Right renal pelvis (tissue), 4 donors: ENCODE data around the gene SPI1. TPM values are rescaled to one million over a fixed set of nuclear protein-coding genes. Genes with fewer than 3 reads are reported as not detected.
A peak's percentile ranks its signal among the peaks of the same experiment; 100 is the strongest.

ENCODE experiments used
- DNase-seq, 4 donors: peaks; one replicate each; pipeline ENCODE4 v3.0.0-alpha.2; 2013; ENCODE audit warnings: low read depth in 4 of 4, low spot score in 3 of 4, missing footprints in 1 of 4
- polyA plus RNA-seq, 4 donors: library from polyadenylated mRNA; unstranded; fragments of 120-200 nt; gene quantifications; one replicate each; pipeline ENCODE4 v1.2.1, GENCODE V29; 2013; ENCODE audit not compliant: insufficient read length in 4 of 4

The SPI1 gene
- polyA plus RNA-seq, 4 donors, result 2.7 to 3.7 (median 3.4) TPM

- no peak for DNase-seq
Observed at GRCh38 chr11:47389577-47390421, 11.5 kb upstream of the SPI1 start.

DNA sequence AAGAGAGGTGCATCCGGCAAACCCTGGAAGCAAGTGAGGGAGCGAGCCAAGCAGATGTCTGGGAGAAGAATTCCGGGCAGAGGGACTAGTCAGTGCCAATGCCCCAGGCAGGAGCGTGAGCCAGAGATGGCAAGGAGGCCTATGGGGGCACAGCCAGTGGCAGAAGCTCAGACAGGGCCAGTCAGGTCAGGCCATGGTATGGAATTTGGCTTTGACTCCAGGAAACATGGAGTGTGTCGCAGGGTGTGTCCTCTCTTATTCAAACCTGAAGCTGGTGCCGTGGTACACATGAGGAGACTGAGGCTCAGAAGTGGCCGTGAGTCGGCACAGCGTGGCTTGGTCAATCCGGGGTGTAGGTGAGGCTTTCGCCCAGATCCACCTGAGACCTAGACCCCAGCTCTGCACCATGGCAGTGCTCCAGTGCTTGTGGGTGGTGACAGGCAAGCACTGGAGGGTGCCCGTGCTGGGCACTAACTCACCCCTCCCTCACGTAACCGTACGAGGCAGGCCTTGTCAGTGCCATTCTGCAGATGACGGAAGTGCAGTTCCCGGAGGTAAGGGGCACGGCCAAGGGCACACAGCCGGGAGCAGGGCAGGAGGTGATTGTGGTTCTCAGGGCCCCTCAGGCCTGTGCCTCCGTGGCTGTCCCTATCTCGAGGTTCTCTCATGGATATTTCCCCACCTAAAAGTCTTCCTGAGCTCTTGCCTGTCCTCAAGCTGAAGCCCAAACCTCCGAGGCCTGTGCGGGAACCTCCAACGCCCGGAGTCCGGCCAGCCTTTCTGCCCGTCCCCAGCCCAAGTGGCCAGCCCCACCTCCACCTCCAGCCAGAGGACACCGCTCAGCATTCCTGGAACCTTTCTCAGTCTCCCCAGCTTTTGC lies 10.6 kb upstream of the SPI1 start:
- no peak for DNase-seq

DNA sequence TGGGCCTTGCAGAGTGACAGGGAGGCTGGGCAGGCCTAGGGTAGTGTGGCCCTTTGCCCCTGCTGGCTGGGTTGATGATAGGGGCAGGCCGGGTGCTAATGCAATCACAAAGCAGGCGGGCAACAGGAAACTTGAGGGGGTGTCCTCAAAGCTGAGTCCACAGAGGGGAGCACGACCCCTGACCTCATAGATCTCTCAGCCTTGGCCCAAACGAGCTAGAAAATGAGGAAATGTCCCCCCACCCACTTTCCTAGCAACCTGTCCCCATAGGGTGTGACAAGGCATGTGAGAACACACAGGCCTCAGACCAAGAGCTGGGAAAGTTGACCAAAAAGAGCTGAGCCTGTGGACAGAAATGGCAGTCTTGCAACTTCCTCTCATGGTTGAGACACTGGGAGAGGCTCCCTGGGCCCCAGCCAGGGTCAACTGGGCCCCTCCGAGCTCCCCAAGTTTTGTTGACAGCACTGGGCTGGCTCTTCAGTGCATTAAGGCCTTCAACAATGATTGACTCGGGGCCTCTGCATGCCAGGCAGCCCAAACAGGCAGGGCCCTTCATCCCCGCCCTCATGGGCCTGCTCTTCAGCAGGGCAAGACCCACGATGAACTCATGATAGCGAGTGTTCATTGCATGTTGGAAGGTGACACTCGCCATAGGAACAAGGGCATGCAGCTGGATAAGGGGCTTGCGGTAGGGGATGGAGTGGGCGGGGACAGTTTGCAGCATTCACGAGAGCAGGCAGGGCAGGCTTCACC lies 9.8 kb upstream of the SPI1 start:
- no peak for DNase-seq

DNA sequence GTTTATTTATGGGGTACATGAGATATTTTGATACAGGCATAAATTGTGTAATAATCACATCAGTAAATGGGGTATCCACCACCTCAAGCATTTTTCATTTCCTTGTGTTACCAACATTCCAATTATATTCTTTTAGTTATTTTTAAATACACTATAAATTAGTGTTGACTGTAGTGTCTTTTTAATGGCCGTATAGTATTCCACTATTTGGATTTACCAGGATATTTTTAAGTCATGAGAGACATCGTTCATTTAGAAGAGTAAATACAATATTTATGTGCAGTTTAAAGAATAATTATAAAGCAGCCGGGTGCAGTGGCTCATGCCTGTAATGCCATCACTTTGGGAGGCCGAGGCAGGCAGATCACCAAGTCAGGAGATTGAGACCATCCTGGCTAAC lies 6.2 kb upstream of the SPI1 start:
- no peak for DNase-seq

DNA sequence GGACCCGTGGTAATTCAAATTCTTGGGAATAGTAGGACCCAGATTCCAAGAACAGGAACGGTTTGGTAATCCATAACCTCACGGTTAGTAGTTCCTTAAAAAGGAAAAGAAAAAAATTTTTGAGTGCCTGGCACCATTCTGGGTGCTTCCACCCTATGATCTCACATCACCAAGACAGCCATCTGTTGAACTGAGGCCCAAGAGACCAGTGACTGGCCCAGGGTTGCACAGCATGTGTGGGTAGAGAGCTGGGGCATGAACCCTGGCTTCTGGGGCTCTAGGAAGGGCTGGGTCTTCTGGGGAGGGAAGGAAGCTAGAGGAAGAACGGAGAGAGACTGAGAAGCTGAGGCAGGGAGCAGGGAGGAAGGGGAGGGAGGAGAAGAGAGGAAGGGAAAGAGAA lies 4.7 kb upstream of the SPI1 start:
- DNase-seq, result no peak

DNA sequence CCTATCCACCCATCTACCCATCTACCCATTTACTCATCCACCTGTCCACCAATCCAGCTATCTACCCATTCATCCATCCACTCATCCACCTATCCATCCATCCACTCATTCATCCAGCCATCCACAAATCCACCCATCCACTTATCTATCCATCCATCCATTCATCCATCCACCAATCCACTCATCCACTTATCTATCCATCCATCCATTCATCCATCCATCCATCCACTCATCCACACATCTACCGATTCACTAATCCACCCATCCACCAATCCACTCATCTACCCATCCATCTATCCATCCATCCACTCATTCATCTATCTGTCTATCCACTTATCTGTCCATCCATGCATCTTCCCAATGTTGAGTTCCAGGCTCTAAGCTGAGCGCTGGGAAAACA lies 1.7 kb upstream of the SPI1 start:
- DNase-seq, result no peak

GRCh38 chr11:47379317-47379716 lies 970 bp upstream of the SPI1 start:
- no peak for DNase-seq

DNA sequence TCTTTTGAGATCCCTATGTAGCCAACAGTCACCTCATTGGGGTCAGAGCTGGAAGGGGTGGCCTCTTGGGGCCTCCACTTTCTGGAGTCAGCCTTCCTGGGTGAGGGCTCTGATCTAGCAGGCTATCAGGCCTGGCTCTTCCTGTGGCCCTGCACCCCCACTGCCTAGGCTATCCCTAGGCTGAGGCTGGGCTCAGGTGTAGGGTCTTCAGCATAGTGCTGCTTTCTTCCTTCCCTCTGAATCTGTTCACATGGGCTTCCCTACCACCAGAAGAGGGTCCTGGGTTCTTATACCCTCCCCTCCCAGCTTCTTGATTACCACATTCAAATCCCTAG lies 456 bp upstream of the SPI1 start:
- DNase-seq, result no peak

DNA sequence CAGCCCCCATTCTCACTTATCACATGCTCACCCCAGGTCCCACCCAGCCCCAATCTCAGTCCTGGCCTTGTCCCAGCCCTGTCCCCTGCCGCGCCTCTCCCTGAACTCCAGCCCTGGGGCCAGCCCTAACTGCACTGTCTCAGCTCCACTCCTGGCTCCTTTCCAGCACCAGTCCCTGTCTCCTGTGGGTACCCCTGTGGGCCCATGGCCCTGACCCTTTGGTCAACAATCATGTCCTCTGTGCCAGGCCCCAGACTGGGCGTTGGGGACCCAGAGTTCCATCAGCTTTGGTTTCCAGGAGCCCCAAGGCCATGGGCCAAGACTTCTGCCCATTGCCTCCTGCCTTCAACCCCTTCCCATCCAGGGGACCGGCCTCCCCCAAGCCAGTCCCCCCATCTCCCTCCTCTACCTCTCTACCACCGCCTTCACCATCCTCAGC lies 757 bp downstream of the SPI1 start:
- DNase-seq, result no peak

DNA sequence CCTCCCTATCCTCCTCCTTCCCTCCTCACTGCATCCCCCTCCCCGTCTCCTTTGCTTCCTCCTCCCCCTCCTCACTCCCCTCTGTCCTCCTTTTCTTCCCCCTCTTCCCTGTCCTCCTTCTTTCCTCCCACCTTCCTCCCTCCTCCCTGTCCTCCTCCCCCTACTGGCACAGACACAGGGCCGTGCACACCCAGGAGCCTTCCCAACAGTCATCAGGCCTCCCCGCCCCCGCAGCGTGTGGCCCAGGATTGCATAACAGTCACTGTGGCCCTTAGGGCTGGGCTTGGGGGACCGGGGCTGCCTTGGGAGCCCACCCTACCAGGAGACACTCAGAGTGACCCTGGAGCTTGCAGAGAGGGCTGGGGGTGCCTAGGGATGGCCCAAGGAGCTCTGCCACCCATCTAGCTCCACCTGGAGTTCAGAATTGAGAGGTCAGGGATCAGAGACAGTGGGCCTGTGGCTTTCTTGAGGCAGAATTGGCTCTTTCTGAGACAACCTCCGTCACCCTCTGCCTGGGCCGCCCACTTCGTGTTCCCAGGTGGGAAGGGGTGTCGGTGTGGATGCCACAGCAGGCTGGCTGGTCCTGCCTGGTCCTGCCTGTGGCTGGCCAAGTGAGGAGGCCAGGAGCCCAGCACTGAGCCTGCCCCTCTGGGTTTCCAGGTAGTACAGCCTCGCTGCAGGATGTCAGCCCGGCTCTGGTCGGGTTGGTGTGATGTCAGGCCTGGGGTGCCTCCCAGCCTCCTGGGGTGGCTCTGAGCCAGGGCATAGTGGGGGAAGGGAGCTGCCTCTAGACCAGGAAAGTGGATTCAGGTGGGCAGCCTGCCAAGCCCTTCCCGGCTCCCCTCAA lies 1.6 kb downstream of the SPI1 start:
- no peak for DNase-seq

DNA sequence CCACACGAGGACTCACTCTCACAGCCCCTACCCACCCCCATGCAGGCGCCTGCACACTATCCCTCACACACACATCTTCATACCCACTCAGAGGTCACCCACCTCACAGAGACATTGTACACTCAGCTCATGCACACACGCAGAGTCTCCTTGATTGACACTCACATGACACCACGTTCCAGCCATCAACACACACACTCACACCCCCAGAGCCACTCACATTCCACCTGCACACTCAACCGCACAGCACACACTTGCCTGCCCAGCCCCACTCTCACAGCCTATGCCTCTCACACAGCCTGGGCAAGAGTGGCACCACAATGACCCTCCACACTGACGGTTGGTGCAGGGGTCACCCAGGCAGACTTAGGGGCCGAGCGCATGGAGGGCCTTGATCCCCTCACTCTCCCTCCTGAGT lies 2.2 kb downstream of the SPI1 start:
- DNase-seq, result no peak

DNA sequence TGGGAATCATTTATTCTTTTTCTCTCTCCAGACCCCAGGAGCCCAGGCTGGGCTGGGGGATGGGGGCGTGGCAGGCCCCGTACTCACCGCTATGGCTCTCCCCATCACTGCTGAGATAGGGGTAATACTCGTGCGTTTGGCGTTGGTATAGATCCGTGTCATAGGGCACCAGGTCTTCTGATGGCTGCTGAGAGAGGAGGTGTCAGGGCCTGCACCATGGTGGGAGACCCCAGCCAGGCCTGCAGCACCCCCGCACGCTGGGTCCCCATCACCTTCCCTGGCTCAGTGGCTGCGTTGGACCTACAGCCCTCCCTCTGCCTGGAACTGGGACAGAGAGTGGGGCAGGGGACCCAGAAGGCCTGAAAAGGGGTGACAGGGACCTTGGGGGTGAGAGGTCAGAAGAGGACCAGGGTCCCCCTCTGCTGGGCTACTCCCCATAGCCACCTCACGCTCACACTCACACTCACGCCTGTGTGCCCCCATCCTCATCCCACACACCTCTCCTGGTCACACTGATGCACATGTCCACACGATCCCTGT lies 2.7 kb downstream of the SPI1 start:
- DNase-seq, result no peak

GRCh38 chr11:47375020-47375419 lies 3.3 kb downstream of the SPI1 start:
- DNase-seq, result no peak

DNA sequence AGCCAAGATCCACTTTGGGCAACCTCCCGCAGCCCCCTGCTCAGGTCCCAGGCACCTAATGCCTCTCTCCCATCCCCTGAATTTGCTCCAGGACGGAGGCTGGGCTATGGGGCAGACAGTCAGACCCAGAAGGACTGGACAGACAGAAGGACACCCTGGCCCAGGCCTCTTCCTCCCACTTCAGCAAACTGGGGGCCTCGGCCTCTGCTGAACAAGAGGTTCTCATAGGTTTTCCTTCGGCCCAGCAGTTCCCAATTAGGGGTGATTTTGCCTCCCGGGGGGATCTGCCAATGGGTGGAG lies 3.7 kb downstream of the SPI1 start:
- DNase-seq, result no peak

DNA sequence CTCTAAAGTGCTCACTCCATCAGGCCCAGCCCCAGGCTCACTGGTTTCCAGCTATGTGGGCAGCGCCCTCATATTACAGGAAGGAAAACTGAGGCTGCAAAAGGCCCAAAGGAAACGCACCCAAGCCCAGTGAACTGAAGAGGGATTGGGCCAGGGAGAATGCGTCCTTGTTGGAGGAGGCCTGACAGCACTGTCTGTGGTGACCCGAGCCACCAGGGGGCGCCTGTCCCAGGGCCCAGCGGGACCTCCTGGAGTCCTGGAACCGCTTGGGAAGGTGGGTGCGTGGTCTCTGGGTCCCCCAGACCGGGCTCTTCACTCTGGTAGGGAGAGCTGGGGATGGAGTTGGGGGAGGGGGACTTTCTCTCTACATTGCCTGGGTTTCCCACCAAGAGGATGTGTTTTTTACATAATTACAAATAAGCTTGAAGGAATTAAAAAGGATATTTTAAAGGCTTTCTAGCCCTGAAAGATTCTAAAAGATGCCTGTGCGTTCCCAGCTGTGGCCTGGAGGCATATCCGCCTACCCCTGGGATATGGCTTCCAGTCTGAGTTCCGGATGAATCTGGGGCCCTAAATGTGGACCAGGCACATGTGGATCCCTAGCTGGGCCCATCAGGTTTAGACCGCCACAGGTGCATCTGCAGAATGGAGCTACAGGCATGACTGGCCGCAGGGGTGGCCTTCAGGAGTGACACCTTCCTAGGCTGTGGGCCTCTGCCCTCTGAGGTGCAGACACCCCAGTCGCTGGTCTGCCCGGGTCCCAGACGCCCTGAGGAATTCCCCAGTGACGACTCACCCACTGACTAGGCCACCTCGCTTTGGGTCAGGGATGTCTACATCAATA lies 4.2 kb downstream of the SPI1 start:
- DNase-seq, result peak in 1 of 4 donors; percentile 69

DNA sequence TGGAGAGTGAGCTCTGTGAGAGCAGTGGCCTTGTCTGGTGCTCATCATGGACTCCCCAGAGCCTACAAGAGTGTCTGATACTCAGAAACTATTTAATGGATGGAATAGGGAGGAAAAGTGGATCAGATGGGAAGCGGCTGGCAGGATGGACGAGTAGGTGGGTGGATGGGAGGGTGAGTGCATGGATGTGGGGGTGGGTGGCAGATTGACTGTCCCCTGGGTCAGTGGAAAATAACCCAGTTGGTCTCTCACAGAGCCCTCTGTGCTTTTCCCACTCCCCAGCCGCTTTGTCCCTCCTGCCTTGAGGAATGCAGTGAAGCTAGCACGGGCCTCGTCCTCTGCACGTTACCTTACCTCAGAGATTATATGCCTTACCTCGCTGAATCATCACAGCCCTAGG lies 5.9 kb downstream of the SPI1 start:
- DNase-seq, result no peak

DNA sequence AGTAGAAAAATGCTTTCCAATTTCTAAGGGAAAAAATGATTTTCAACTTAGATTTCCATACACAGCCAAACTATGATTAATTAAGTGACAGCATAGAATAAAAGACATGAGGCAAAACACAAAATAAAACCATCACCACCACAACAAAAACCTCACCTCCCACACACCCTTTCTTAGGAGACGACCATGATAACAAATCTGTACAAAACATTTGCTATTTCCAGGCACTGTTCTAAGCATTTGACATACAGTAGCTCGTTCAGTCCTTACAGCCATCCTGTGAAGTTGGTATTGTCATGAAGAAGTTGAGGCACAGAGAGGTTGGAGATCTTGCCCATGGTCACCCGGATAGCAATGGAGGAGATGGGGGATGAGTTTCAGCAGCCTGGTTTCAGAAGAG lies 8.7 kb downstream of the SPI1 start:
- no peak for DNase-seq

DNA sequence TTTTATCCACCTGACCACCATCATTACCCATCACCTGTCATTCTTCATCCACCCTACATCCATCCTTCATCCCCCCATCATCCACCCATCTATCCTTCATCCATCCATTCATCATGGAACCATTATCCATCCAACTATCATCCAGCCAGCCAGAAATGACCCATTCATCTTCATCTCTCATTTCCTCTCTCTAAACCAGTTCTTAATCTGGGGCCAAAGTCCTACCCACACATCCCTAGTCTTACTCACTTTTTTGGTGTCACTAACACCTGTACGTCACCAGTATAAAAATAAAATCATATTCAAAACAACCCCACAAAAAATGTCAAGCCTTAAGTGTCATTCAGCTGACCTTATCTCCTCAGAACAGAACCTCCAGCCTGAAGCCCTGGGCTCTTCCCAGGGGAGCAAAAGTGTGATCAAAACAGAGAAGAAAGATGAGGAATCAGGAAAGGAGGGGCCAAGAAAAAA lies 12.3 kb downstream of the SPI1 start:
- no peak for DNase-seq

GRCh38 chr11:47361419-47361818 lies 16.9 kb downstream of the SPI1 start:
- DNase-seq, result no peak
